ENCODE results near the gene SYCP3.
"Not testable (repeated sequence)": the region's sequence is repeated elsewhere in the genome, so short reads cannot be mapped to it uniquely, and the experiment has no call there.

SYCP3 gene

DNA sequence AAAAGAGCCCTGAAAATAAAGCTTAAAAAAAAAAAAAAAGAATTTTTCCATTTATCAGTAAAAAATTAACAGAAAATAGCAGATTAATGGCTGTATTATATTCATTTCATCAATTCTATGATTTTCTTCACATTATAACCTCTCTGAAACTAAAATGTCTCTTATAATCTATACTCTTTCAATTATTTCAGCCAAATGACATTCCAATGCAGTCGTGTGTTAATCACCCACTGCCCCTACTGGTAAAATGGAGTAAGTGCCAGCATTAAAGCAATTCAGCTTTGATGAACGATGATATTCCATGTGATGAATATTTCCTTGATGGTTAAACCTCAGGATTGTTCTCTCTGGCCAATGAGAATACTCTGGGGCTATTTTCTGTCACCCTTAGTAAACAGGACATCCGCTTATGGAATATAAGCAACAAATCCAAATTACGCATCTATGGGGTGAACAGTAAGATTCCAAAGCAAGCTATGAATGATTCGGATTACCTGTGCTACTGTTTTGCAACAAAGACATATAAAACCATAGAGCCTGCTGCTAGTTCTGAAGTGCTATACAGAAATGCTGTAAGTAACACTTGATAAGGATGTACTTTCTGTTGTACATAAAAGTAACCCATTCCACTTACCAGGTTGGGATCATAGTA is 20.3 kb upstream of the SYCP3 start:
- peak; percentile 64 for DNase-seq (ENCODE audit: low spot score)

DNA sequence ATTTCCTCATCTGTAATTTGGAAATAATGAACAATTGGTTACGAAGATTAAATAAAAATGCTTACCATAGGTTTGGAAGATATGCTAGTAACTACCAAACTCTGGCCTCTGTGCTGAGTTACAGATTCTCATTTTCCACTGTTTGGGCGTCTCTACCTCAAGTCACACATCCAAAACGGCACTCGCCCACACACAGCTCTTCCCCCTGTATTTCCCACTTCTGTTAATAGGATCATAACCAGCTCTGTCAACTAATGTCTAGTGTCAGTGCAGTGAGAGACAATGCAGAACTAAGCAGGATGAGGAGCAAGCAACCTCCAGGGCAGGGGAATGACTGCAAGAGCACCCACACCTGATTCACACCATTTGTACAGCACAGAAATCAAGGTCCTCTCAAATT is 10.9 kb upstream of the SYCP3 start:
- no peak for DNase-seq (ENCODE audit: low spot score)

DNA sequence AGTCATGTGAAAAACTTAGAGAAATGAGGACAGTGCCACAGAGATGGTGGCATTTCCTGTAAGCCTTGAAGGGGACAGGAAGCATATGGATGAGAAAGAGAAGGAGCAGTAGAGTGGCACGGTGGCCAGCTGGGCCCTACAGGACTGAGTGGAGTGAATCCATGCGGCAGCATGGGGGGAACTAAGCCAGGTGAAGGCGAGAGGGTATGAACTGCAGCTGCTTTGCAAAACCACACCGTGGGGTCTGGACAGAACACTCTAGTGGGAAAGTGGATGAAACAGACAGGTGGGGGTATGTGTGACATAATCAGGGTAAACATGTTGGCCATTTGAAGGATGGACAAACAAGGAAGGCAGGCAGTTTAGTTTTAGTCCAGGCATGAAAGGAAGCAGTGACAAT is 10.4 kb upstream of the SYCP3 start:
- DNase-seq (ENCODE audit: low spot score) = no peak

DNA sequence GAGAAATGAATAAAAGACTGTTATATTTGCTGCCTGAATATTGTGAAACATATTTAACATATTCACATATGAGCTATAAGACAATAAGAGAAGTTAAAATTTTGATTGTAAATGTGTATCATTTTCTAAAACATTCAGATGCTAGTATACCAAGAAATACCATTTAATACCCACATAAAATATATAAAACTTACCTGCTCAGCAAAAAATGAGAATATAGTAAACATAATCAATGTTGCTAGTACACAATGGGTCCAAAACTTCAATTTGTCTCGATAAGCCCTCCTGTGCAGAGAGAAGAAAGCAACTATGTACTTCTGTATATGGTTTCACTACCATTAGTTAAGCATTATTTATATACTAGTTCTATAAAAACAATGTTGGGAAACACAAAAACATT is 9.6 kb upstream of the SYCP3 start:
- no peak for DNase-seq (ENCODE audit: low spot score)

DNA sequence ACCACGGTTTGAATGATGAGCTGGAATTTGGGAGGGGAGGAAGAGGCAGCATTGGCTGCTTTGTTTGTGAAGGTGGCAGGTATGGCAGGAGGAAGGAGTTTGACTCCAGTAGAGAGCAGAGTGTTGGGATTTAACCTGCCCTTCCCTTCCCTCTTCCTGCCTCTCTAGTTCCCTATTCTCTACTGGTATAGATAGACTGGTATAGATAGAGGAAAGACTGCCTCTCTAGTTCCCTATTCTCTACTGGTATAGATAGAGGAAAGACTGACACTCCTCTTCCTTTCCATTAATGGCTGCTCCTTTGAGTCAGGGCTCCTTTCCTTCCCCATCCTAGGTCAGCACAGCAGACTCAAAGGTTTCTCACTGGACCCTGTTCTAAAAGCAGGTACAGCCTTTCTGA is 8.4 kb upstream of the SYCP3 start:
- DNase-seq (ENCODE audit: low spot score) = no peak

DNA sequence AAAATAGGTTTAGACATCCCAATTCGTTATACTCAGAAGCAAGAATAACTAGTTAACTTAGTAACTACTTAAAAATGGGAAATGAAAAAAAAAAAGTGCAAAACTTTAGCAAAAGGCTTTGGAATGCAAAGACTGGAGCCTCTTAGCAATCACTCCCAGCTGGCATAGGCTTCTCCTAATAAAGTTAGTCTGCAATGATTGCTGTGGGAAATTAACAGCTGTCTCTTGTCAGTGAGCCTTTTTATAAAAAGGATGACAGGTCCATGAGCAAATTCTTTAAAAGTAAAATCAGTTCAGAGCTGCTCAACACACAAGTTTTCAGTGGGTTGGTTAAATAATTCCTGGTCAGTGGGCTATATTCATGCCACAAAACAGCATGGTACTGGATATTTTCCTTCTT is 7.4 kb upstream of the SYCP3 start:
- DNase-seq (ENCODE audit: low spot score) = no peak

DNA sequence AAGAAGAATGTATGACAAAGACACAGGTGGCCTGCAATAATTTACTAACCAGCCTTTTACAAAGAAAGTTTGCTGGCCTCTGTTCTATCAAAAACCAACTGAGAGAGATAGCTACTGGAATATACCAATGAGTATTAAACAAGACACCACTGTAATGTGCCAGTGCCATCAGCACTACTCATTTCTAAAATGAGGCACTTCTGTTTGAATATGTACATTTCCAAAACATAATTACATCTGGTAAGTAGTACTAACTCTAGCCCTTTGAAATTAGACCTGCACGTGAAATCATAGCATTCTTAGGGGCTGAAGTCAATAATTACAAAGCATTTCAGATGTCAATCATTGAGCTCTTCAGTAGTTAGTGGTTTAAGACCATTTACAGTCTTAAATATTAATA is 6.9 kb upstream of the SYCP3 start:
- no peak for DNase-seq (ENCODE audit: low spot score)

DNA sequence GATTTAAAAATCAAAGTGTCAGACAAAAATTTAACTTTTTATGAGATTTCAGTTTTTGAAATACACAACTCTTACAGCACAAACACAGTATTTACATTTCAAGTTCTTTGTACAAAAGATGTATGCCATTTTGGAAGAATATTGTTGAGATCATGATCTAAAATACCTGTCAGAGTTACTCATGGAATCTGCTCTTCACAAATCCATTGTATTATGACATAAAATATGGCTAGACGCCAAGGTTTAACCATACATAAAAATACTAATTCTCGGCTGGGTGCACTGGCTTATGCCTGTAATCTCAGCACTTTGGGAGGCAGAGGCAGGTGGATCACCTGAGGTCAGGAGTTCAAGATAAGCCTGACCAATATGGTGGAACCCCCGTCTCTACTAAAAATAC is 6.2 kb upstream of the SYCP3 start:
- no peak for DNase-seq (ENCODE audit: low spot score)

DNA sequence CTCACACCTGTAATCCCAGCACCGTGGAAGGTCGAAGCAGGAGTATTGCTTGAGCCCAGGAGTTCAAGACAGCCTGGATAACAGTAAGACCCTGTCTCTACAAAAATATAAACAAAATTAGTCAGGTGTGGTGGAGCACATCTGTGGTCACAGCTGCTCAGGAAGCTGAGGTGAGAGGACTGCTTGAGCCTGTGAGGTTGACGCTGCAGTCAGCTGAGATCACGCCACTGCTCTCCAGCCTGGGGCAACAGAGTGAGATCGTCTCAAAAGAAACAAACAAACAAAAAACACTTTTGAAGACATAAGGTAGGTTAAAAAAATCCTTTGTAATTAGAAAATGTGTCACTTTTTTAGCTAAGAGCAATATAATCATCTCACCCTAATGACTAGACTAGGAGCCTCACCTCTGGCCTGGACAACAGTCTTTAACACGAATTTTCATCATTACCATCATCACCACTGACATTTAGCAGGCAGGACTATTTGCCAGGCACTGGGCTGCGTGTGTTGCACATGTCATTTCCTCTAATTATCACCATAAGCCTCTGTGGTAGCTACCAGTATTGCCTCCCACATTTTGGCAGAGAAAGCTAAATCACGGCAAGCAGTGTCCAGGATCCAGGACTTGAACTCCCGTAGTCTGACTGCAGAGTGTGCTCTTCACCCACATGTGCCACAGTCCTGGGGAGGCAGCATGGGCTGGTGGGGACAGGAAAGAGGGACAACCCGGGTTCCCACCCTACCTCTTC is 4.6 kb upstream of the SYCP3 start:
- no peak for DNase-seq (ENCODE audit: low spot score)

DNA sequence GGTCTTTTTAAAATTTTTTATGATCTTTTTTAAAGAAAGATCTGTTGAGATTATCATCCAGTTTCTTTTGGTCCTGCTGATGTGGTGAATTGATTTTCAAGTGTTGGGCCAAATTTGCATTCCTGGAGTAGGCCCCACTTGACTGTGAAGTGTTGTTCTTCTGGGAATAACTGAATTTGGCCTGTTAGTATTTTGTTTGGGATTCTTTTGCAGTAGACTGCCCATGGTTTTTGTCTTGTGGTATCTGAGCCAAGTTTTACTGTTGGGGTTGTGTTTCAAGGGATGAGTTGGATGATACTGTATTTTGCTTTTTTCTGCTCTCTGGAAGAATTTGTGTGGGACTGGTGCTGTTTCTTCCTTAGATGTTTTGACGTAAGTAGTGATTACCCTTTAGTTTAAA is 4.0 kb upstream of the SYCP3 start:
- DNase-seq (ENCODE audit: low spot score) = no peak

DNA sequence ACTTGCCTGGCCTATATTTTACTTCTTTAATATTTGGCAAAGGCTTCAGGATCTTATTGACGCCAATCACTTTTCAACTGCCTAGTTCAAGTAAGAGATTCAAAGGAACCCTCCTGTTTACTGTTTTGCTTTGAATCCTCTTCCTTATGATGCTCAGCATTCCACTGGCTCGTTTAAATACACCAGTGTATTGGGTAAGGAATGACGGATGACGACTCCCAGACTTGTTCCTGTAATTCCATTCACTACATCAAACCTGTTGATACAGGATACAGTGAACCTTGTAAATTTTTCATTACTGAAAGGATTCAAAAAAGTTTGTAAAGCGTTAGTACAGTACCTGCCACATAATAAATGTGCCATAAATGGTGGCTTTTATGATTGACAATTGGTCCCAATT is 1.7 kb upstream of the SYCP3 start:
- DNase-seq (ENCODE audit: low spot score) = no peak

DNA sequence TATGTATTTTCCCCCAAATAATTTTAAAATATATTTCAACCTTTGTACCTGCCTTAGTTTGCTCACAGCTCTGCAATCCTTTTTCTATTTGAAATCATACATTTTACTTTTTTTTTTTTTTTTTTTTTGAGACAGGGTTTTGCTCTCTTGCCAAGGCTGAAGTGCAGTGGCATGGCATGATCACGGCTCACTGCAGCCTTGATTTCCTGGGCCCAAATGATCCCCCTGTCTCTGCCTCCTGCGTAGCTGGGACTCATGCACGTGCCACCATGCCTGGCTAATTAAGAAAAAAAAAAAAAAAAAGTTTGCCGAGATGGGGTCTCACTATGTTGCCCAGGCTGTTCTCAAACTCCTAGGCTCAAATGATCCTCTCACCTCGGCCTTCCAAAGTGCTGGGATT is 1.3 kb upstream of the SYCP3 start:
- DNase-seq (ENCODE audit: low spot score) = no peak

DNA sequence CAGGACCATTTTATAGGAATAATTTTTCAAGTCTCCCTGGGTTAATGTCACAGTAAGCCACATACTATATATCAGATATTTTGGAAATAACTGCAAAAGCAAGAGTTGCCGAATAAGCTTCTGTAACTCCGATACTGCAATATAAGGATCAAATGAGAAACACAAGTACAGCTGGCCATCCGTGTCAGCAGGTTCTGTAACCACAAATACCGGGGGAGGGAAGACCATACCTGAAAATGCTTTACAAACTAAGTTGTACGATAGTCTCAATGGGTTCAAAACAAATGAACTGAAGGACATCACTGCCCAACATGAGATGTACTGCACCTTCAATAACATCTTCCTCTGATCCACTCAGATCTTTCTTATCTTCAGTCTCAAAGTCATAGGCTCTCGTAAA is 1.8 kb downstream of the SYCP3 start:
- no peak for DNase-seq (ENCODE audit: low spot score)

DNA sequence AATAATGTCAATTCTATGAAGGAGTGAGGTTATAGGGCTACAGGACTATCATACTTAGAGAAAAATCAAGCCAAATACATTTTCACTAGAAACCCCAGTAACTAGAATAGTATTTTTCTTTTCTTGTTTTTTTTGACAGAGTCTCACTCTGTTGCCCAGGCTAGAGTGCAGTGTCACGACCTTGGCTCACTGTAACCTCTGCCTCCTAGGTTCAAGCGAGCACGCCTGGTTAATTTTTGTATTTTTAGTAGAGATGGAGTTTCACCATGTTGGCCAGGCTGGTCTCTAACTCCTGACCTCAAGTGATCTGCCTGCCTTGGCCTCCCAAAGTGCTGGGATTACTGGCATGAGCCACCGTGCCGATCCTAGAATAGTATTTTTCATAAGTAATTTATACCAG is 4.8 kb downstream of the SYCP3 start:
- not testable (repeated sequence) for DNase-seq (ENCODE audit: low spot score)

DNA sequence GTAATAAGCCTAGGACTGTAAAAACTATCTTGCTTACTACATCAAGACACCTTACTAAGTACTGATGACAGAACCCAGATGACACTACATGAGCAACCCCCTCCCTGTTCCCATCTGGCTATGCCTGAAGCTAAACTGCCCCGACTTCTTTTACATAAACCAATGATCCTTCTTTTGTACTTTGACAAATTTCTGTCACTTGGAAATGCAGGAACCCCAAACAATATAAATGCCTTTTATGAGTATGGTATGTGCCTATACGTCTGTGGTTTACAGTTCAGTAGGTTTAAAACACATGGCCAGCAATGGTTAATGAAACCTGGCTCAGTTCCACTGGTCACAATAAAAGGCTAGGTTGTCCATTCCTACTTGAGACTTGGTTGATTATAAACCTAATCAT is 6.1 kb downstream of the SYCP3 start:
- DNase-seq (ENCODE audit: low spot score) = no peak

DNA sequence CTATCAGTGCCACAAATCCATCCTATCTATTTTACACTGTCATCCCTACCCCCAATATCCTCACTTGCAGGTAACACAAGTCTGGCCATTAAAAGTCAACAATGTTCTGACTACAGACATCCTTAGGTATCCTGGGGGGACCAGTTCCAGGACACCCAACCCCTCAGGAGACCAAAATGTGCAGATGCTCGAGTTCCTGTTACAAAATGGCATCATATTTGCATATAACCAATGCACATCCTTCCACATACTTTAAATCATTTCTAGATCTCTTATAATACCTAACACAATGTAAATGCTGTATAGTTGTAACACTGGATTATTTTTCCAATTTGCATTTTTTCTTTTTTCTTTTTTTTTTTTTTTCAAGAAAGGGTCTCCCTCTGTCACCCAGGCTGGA is 6.9 kb downstream of the SYCP3 start:
- no peak for DNase-seq (ENCODE audit: low spot score)

DNA sequence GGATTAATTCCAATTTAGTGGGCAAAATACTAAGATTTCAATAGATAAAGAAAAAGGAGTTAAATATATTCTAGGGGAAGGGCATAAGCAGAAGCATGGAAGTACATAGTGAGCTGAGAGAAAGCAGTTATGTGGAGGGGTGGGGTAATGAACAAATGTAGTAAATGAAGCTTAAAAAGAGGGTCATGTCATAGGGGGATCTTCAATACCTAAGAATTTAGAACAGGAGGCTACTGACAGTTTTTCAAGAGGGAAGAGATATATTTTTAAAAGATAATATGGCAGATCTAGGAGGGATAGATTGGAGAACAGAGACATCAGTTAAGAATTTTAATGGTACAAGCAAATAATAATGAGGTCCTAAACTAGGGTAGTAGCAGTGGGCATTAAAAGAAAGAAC is 9.4 kb downstream of the SYCP3 start:
- no peak for DNase-seq (ENCODE audit: low spot score)

DNA sequence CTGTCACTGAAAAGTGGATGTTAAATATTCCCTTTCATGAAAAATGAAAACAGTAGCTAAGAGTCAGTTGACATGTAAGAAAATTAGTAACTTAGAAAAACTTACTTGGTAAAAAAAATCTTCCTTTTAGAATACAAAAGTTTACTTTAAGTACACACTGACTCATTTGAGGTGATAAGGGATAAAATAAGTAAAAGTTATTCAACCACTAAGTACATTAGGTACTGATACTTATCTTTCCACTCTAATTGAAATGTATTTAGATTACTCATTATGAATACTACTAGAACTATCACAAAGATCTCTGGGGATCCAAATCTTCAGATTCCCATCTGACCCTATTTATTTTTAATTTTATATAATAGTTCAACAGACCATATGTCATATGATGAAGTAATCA is 12.2 kb downstream of the SYCP3 start:
- no peak for DNase-seq (ENCODE audit: low spot score)

DNA sequence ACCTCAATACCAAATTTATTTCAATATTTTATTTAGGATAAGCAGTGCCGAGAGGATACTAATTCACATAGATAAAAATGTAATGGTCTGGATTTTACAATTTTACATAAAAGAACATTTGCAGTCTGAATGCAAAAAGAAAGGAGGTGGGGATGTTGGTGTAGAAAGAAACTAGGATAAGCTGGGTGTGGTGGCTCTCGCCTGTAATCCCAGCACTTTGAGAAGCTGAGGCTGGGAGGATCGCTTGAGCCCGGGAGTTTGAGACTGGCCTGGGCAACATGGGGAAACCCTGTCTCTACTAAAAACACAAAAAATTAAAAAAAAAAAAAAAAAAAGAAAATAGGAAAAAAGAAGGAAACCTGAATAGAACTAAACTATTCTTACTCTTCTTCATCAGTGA is 16.9 kb downstream of the SYCP3 start:
- no peak for DNase-seq (ENCODE audit: low spot score)

DNA sequence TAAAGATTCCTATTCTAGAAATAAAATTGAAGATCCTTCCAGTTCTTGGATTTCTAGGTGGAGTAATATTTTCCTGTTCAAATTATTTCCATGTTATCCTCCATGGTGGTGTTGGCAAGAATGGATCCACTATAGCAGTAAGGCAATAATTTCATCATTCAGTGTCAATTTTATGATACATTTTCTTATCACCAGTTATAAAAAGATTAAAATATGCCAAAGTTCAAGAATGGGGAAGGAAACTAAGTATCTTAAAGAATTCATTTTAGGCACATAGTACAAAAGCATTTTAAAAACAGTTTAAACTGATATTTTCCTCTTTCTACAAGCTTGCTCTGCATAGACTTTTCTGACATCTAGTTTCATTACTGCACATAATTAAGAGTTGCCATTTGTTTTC is 19.1 kb downstream of the SYCP3 start:
- no peak for DNase-seq (ENCODE audit: low spot score)

DNA sequence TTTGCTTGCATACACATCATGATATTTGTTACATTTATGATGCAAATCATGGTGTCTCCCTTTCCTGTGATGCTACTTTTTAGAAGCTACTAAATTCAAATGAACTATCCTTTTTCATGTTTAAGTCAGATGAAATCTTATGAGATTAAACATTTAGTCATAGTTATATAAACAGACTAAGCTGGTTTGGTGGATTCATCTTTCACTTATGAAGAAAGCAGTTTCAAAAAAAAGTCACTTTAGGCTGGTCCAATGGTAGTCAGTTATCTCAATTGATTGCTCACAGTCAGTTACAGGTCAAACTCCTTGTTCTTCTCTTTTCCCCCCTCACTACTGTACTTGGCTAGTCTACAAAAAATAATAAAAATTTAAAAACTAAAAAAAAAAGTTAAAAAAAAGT is 19.7 kb downstream of the SYCP3 start:
- DNase-seq (ENCODE audit: low spot score) = no peak

DNA sequence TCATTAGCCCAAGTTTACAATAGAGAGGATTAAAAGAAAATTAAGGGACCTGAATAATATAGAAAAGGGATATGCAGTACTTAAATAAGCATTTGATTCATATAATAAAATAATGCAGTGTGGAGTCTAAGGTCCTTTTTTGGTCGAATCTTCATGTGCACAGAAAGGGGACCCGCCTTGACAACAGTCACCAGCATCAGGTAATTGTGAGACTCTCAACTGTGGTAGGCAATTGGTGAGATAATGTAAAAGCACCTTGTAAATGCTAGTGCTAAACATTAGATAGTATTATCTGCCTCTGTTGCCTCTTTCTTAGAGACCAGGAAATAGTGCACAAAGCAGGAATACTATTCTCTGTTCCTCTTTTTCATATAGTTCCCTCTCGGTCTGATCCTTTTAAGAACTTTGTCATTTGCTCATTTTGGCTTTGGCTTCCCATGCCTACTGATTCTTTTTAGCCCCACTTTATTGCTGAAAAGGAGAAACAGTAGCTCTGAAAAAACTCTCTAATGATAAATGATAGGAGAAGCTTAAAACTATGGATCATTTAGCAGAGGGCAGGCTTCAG is 24.3 kb downstream of the SYCP3 start:
- no peak for DNase-seq (ENCODE audit: low spot score)

DNA sequence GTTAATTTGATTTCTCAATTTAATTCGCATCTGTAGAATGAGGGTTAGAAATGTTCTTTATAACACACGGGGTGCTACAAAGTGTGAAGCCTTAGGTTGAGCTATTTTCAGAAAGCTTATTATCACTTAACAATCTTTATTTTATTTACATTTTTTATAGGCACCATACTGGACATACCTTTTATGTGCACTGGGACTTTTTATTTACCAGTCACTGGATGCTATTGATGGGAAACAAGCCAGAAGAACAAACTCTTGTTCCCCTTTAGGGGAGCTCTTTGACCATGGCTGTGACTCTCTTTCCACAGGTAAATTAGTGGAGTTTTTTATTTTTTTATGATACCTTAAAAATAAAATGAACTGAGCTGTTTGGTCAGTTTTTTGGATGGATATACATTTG is 25.3 kb downstream of the SYCP3 start:
- DNase-seq (ENCODE audit: low spot score) = no peak
